NCI-H748 treated with DMSO at 0.1 percent for 48 hours (cell line): ENCODE measurements around the gene CTBP1.

Source experiments
- DNase-seq: peaks from one replicate; lab custom pipeline; 2025; lab: John Stamatoyannopoulos, UW

Gene CTBP1

DNA sequence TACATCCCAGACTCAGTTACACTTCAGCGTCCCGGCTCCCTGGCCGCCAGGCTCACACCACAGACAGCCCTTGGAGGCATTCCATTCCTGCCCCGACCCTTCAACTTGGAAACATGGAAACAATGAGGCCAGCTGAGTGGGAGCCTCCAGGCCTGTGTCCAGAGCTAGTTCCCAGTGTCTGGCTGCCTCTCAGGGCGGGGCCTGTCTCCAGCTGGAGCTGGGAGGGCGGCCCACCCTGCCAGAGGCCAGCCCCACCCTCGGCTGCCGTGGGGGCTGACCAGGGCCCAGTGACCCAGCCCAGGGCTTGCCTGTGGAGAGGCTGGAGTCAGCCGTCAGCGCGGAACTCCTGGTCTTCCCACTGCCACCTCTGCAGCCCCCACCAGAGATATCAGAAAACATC lies 39.1 kb downstream of the CTBP1 start:
- DNase-seq = no peak

DNA sequence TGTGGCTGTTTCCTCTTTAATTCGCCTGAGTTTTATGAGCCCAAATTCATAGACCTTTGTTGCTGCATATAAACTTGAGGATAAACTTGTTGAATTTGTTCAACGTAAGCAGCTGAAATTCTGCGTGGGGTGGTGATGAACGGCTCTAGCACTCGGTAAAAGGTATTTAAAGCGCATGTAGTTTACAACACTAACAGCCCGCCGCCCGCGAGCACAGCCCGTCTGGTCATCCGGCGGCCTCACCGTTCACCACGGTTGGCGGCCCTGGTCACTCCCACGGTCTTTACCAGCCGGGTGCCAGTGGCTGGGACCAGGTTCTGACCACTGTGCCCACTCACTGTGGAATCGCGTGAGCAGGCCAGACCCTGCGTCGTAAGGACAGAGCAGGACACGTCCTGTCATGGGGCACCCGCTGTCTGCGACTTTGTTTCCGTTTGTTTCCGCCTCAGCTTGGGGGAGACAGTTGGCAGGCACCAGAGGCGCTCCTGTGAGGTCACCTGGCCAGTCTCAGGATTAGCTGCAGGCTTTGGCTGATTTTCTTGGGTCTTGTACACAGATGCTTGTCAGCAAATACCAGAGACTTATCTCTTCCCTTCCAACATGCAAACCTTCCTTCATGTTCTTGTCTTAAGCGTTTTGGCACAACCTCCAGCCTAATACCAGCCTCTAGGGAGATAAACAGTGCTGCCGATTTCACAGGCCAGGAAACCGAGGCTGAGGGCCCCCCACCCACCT lies 39.8 kb downstream of the CTBP1 start:
- no peak for DNase-seq

DNA sequence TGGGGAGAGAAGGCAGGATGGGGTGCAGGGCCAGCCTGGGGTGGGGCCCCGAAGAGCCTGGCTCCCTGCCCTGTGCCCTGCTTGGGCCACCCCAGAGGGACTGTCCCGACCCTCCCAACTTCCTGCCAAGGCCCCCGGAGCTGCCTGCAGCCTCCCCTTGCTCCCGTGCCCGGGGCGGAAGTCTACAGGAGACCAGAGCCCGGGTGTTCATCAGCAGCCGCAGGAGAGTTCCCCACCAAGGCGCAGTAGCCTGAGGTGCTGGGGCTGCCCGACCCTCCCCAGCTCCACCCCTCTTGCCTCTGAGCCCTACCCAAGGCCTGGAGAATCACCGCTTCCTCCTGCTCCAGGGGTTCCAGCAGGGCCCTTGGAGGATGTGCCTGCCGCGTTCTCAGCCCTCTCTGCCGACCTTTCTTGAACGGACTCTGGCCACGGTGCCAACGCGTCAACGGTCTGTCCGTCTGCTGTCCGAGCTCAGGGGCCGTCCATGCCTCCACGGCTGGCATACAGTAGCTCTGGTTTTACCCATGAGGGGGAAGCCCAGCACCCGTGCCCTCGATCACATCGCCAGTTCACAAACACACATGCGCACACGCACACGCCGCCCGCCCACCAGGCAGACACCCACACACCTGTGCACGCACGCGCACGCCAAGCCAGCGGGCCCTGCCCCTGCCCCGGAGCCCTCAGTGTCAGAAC lies 40.5 kb downstream of the CTBP1 start:
- DNase-seq = no peak

GRCh38 chr4:1207603-1208265 lies 41.2 kb downstream of the CTBP1 start:
- DNase-seq = no peak

- no peak for DNase-seq
These were observed 41.8 kb downstream of the CTBP1 start for GRCh38 chr4:1207157-1207470.

- DNase-seq = no peak
These were observed 42.4 kb downstream of the CTBP1 start for GRCh38 chr4:1206299-1207156.

GRCh38 chr4:1205586-1206298 lies 43.2 kb downstream of the CTBP1 start:
- no peak for DNase-seq

- no peak for DNase-seq
These were observed 43.9 kb downstream of the CTBP1 start for GRCh38 chr4:1204828-1205585.

DNA sequence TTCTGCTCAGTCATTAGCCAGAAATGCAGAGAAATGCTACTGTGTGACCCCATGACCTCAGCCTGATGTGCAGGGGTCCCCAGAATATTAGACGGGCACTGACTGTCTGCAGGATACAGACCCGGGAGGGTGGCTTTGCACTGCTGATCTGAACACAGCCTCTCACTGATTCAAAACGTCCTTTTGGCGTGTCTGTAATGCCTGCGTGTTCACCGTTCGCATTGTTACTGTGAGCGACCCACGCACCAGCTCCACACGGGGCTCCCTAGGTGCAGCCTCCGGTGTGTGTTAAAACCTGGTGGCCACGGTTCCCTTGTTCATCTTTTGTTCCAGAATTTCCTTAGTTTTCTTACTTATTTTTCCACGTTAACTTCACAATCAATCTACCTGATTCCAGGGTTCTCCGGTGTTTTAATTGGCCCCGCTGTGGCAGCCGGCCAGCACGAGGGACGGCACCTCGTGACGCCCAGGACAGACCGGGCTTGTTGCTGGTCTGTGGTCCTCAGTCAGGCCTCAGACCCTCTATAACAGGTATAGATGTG lies 44.6 kb downstream of the CTBP1 start:
- no peak for DNase-seq

- DNase-seq = no peak
These were observed 45.8 kb downstream of the CTBP1 start for GRCh38 chr4:1203026-1203616.

DNA sequence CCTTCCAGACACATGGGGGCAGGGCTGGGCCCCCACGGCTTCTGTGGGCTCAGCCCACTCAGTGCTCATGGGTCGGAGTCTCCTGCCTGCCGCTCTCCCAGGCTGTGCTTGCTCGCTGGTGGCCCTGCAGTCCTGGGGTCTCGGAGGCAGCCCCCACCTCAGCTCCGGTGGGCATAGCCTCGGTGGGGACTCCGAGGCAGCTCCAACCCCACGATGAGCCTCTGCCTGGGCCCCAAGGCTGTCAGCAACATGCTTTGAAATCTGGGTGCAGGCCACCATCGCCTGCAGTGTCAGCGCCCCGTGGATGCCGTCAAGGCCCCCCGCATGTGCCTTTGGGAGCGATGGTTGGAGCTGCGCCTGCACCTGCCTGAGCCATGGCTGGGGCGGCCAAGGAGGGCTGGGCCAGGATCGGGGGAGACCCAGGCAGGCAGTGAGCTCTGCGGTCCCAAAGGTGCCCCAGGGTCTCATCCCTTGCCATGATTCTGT lies 46.4 kb downstream of the CTBP1 start:
- no peak for DNase-seq

DNA sequence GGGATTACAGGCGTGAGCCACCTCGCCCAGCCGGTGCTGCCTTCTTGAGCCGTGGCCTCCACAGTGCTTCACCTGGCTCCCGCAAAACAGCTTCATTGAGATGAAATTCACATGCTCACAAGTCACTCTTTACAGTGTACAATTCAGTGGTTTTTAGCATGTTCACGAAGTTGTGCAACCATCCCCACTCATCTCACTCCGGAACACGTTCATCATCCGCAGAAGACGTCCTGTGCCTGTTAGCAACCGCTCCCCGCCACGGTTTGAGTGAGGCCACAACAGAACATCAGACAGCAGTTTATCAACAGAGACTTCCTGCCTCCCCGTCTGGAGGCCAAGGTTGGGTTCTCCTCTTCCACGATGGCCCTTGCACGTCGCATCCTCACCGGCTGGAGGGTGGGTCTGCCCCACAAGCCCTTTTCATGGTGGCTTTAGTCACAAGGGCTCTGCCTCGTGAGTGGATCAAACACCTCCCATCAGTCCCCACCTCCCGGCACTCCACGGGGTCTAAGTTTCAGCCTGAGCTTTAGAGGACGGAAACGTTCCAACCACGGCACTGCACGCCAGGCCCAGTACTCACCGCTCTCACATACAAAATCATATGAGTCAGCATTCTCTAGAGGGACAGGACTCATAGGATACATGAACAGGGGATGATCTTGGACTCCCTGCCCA lies 46.9 kb downstream of the CTBP1 start:
- no peak for DNase-seq

DNA sequence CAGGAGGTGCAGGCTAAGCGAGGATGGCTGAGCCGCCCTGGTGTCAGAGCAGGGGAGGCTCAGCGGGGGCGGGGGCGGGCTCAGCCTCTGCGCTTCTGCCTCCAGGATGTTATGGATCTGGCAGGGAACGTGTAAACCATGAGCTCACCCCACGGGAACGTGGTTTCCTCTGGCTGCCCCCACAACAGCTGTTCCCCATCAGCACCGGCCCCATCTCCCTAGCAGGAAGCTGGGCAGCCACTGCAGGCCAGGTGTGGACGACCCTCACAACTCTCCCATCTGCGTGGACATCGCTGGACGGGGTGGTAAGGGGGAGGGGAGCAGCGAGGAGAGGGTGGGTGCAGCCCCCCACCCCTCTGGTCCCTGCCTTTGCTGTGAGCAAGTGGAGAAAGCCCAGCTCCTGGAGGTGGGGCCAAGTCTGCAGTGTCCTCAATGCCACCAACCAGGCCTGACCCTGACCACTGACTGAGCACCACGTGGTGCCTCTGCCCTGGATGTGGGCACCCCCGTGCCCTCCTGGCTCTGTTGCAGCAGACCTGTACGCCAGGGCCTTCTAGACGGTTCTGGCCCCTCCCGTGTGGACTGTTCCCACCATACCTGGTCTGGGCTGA lies 48.4 kb downstream of the CTBP1 start:
- DNase-seq = no peak

- no peak for DNase-seq
These were observed 49.2 kb downstream of the CTBP1 start for GRCh38 chr4:1199556-1200331.

DNA sequence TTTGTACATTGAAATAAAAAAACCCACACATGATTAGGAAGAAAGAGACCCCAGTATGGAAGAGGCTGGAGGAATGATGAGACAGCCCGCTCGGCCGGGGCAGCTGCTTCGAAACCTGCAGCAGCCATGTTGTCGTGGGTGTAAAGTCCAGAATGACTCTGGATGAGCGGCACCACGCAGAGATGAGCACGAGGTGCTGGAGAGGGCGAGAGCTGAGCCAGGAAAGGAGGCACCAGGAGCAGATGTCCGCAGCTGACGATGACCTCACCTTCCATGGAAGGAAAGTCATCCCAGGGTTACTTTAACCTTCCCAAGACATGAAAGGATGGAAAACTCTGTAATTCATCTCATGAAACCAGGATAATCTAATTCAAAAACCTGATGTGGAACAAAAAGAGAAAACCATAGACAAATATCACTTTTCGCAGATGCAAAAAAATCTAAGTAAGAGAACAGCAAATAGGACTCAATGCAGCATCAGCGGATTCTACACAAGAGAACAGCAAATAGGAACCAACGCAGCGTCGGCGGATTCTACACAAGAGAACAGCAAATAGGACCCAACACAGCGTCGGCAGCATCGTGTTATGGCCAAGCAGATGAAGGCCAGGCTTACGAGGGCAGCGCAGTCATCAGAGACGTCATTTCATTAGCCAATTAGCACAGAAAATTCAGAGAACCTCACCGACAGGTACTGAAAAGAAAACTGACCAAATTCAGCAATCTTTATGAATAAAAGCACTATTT lies 50.7 kb downstream of the CTBP1 start:
- DNase-seq = no peak

DNA sequence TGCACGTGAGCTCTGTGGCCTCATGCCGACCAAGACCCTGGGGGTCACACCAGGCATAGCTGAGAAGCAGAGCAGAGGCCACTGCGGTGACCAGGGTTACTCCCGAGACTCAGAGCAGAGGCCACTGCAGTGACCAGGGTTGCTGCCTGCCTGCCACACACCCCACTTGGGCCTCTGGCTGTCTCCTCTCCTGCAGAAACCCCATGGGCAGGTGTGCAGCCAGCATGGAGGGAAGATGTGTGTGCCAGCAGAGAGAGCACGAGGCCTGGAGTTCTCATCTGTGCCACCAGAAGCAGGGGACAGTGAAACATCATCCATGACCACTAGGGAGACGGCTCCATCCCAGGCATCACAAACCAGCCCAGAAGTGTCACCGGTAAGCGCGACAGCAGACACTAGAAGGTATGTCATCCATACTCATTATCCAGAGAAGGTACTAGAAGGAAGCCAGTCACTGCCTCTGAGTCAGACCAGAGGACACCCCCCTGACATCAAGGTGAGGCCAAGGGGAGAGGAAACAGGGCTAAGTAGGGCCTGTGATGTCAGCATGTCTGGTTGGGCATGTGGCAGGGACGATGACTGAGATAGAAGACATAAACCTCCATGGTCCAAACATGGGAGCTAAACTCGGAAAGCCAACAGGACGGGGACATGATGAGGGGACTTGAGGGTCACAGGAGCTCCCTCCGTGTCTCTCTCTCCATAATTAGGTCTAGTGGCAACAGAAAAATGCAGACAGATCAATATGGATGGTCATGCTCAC lies 52.3 kb downstream of the CTBP1 start:
- DNase-seq = no peak

DNA sequence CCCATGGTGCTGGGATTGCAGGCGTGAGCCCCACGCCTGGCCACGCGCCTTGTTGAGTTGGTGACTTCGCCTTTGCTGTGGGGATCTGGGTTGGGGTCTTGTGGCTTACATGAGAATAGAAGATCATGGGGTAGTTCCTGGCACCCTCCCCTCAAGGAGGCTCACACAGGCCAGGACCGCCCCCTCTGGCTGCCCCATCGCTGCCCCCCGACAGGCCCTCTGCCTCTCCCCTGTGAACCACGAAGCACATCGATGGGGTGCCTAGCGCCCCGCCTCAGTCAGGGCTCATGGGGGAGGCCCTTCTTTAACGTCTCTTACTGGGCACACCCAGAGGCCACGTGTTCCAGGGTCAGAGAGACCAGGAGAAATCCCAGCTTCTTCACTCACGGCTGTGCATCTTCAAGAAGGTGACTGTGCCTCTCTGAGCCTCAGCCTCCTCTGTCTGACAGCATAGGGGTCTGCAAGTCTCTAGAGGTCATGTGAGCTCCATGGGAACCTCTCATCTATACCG lies 53.0 kb downstream of the CTBP1 start:
- DNase-seq = no peak
